OCI-LY7 (cell line): Measurements from ENCODE around the gene WNT10A. TPM values are rescaled to one million over a fixed set of nuclear protein-coding genes. Genes with fewer than 3 reads are reported as not detected.
A peak's percentile ranks its signal among the peaks of the same experiment; 100 is the strongest.

Experiments used
- BruUV-seq: library from RNA; stranded (reverse); fragments of 400-500 nt; replicated peaks from 2 replicates; lab custom pipeline; 2021; lab: Mats Ljungman, UMichigan
- CTCF ChIA-PET: fragments of 300-600 bp; sonication (Branson Sonifier 250); formaldehyde crosslinking; loops from one replicate; lab custom pipeline; 2022; ENCODE audit warnings: antibody characterized with exemption; ENCODE audit not compliant: unreplicated experiment; lab: Charles Lee
- POLR2A ChIA-PET: fragments of 300-600 bp; sonication (Branson Sonifier 250); formaldehyde crosslinking; loops from one replicate; lab custom pipeline; 2022; ENCODE audit warnings: antibody characterized with exemption; lab: Charles Lee
- DNase-seq: peaks from one replicate; pipeline ENCODE4 v3.0.0-alpha.2; 2015; ENCODE audit warnings: low spot score
- H2AFZ ChIP-seq: fragments of 200-600 bp; sonication (generic), shearing (Covaris generic); 2 replicates; pipeline ENCODE4 v1.6.1; 2014; ENCODE audit warnings: mild to moderate bottlenecking, antibody characterized with exemption, low read length, moderate library complexity
- H3K27ac ChIP-seq: fragments of 200-600 bp; sonication (generic); 2 replicates; pipeline ENCODE4 v1.5.1; 2014; ENCODE audit warnings: mixed run types, low read depth, mild to moderate bottlenecking, moderate library complexity, low read length, inconsistent platforms; ENCODE audit not compliant: poor library complexity, severe bottlenecking
- H3K36me3 ChIP-seq: fragments of 200-600 bp; sonication (generic); 2 replicates; pipeline ENCODE4 v1.6.1; 2014; ENCODE audit warnings: mild to moderate bottlenecking, antibody characterized with exemption, low read length, moderate library complexity, mixed read lengths; ENCODE audit not compliant: insufficient read depth
- H3K4me1 ChIP-seq: fragments of 200-600 bp; sonication (generic); 2 replicates; pipeline ENCODE4 v1.5.1; 2014; ENCODE audit warnings: mild to moderate bottlenecking, low read length; ENCODE audit not compliant: insufficient read depth, poor library complexity, severe bottlenecking
- H3K4me2 ChIP-seq: fragments of 200-600 bp; sonication (generic); 2 replicates; pipeline ENCODE4 v1.6.1; 2014; ENCODE audit warnings: mild to moderate bottlenecking, low read length
- H3K4me3 ChIP-seq: fragments of 200-600 bp; sonication (generic); 2 replicates; pipeline ENCODE4 v1.5.1; 2014; ENCODE audit warnings: mild to moderate bottlenecking, low read depth, low read length; ENCODE audit not compliant: poor library complexity, severe bottlenecking
- H3K79me2 ChIP-seq: fragments of 200-600 bp; sonication (generic); 2 replicates; pipeline ENCODE4 v1.6.1; 2016; ENCODE audit warnings: low read depth, mild to moderate bottlenecking, low read length, moderate library complexity, mixed read lengths; ENCODE audit not compliant: insufficient read depth
- H3K9me2 ChIP-seq: fragments of 200-600 bp; sonication (generic); 2 replicates; pipeline ENCODE4 v1.6.1; 2016; ENCODE audit warnings: mild to moderate bottlenecking, low read length, mixed read lengths; ENCODE audit not compliant: insufficient read depth
- H3K9me3 ChIP-seq: fragments of 200-600 bp; sonication (generic); 2 replicates; pipeline ENCODE4 v1.6.1; 2014; ENCODE audit warnings: mild to moderate bottlenecking, mixed run types, low read length, mixed read lengths
- H4K20me1 ChIP-seq: fragments of 200-600 bp; sonication (generic); 2 replicates; pipeline ENCODE4 v1.6.1; 2014; ENCODE audit warnings: mild to moderate bottlenecking, antibody characterized with exemption, low read length, moderate library complexity, mixed read lengths; ENCODE audit not compliant: insufficient read depth
- EZH2phosphoT487 ChIP-seq: fragments of 200-600 bp; sonication (generic); IDR thresholded peaks from 2 replicates; pipeline ENCODE4 v1.6.1; 2018; ENCODE audit warnings: low read depth, borderline replicate concordance, mild to moderate bottlenecking, mixed run types, antibody characterized with exemption, low read length, moderate library complexity, mixed read lengths
- intact Hi-C: fragments of 100-400 bp; cut with micrococcal nuclease; formaldehyde crosslinking; loops from one replicate; pipeline ENCODE4 v1.10.0; 2022; ENCODE audit not compliant: unreplicated experiment
- total RNA-seq, 2 experiments: library from RNA; depleted of rRNA in 1 of 2; stranded (reverse); fragments of >200 nt in 1 of 2; shearing (Covaris generic) in 1 of 2; gene quantifications; 2 replicates each; pipeline ENCODE4 v1.2.3, GENCODE V29; 2014 to 2022
- TF ChIP-seq, protein P1 (sequence below): fragments of 200-600 bp; sonication (generic); conservative IDR thresholded peaks from 2 replicates; pipeline ENCODE4 v1.5.1; 2014; ENCODE audit warnings: mild to moderate bottlenecking, antibody characterized with exemption, low read length, moderate library complexity, mixed read lengths

Gene WNT10A
- total RNA-seq, 2 experiments from 2014 or later = 5.5 to 11.4 TPM

DNA sequence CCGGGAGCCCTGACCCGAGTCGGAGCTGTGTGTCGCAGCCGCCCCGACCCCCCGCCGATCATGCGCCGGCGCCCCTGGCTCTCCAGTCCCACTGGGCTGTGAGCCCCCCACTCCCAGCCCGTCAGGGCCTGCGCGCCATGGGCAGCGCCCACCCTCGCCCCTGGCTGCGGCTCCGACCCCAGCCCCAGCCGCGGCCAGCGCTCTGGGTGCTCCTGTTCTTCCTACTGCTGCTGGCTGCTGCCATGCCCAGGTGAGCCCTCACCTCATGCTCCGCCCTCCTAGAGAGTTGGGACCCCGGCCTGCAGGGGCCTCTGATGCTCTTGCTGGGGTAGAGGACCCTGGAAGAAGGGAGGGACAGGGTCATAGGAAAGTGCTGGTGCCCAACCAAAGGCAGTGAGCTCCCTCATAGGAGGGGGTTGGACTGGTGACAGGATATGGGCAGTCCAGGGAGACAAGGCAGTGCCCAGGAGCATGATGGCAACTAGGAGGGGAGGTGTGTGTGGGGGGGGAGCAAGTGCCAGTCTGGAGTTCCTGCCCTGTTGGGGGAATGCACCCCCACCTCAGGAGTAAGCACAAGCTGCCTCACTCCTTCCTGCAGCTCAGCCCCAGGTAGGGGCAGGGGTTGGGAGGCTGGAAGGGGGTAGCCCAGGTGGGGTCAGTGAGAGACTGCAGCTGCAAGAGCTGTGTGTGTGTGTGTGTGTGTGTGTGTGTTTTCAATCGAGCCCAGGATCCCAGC, 375 bp downstream of the WNT10A start:
- H3K4me3 ChIP-seq = peak overlapping the region; percentile 67
- no peak overlapping the region for H3K27ac ChIP-seq
- H3K4me1 ChIP-seq = peaks cover 84% of the 10 kb centered on the region
- intact Hi-C loops = loop anchor here (10.0 kb wide), 1 partner anchor 394 kb away; the partner anchor contains the start of gene DNAJB2
- no peaks in the 10 kb centered on the region for H3K36me3 ChIP-seq
- POLR2A ChIA-PET = interaction anchor here (0.6 to 6.2 kb wide), 6 partner anchors 11 to 475 kb away, joined by 3 to 86 read pairs (median 4); no protein-coding TSS in a partner anchor
- no peaks in the 10 kb centered on the region for H3K9me2 ChIP-seq
- peak overlapping the region; percentile 88 for H3K4me2 ChIP-seq
- no peak for TF ChIP-seq EZH2phosphoT487
- TF ChIP-seq, protein P1, sequence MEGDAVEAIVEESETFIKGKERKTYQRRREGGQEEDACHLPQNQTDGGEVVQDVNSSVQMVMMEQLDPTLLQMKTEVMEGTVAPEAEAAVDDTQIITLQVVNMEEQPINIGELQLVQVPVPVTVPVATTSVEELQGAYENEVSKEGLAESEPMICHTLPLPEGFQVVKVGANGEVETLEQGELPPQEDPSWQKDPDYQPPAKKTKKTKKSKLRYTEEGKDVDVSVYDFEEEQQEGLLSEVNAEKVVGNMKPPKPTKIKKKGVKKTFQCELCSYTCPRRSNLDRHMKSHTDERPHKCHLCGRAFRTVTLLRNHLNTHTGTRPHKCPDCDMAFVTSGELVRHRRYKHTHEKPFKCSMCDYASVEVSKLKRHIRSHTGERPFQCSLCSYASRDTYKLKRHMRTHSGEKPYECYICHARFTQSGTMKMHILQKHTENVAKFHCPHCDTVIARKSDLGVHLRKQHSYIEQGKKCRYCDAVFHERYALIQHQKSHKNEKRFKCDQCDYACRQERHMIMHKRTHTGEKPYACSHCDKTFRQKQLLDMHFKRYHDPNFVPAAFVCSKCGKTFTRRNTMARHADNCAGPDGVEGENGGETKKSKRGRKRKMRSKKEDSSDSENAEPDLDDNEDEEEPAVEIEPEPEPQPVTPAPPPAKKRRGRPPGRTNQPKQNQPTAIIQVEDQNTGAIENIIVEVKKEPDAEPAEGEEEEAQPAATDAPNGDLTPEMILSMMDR = no peak
- H2AFZ ChIP-seq = peak overlapping the region; percentile 45
- no peaks in the 10 kb centered on the region for H3K79me2 ChIP-seq
- DNase-seq = no peak
- no peaks in the 10 kb centered on the region for H3K9me3 ChIP-seq
- CTCF ChIA-PET = interaction anchor here (0.9 to 1.4 kb wide), 4 partner anchors 11 to 17 kb away, joined by 4 to 10 read pairs (median 5); no protein-coding TSS in a partner anchor
- H4K20me1 ChIP-seq = no peaks in the 10 kb centered on the region
- BruUV-seq = no TSS peak

DNA sequence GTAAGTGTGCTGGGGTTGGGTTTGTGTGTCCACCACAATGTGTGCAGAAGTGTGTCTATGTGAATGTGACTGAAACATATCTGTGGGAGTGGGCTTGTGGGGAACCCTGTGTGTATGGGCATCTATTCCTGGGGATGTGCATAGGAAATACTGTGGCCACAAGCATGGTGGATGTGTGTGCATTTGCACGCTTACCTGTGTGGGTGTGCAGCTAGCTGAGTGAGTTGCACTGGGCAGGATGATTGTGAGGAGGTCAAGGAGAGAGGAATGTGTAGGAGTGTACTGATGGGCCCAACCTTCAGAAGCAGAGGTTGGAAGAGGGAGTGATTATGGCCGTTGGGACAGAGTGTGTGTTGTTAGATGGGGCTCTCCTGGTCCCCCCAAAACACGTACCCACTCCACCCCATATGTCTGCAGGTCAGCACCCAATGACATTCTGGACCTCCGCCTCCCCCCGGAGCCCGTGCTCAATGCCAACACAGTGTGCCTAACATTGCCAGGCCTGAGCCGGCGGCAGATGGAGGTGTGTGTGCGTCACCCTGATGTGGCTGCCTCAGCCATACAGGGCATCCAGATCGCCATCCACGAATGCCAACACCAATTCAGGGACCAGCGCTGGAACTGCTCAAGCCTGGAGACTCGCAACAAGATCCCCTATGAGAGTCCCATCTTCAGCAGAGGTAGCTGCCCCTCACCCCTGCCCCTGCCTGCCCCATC, 1.2 kb downstream of the WNT10A start:
- Histone ChIP-seq H4K20me1 (no peaks in the 10 kb centered on the region), H3K9me3 (no peaks in the 10 kb centered on the region), H3K9me2 (no peaks in the 10 kb centered on the region), H3K4me1 (peaks cover 87% of the 10 kb centered on the region), H2AFZ (no peak overlapping the region), H3K4me3 (peak overlapping the region; percentile 67), H3K27ac (no peak overlapping the region), H3K79me2 (no peaks in the 10 kb centered on the region), H3K36me3 (no peaks in the 10 kb centered on the region), H3K4me2 (peak overlapping the region; percentile 88; the same call in 1 of the 2 replicates)
- CTCF ChIA-PET = interaction anchor here (1.0 to 1.4 kb wide), 3 partner anchors 10 to 16 kb away, joined by 3 to 6 read pairs (median 5); no protein-coding TSS in a partner anchor
- DNase-seq = no peak
- no peak for TF ChIP-seq EZH2phosphoT487
- TF ChIP-seq, protein P1 = no peak
- POLR2A ChIA-PET = interaction anchor here (0.6 to 6.2 kb wide), 5 partner anchors 11 to 174 kb away, joined by 3 to 86 read pairs (median 5); no protein-coding TSS in a partner anchor
- BruUV-seq = no TSS peak
- intact Hi-C loops = loop anchor here (10.0 kb wide), 1 partner anchor 393 kb away; the partner anchor contains the start of gene DNAJB2
